ENCODE measurements around the gene PIERCE2. TPM values are rescaled to one million over a fixed set of nuclear protein-coding genes. Genes with fewer than 3 reads are reported as not detected.
"Not testable (repeated sequence)": the region's sequence is repeated elsewhere in the genome, so short reads cannot be mapped to it uniquely, and the experiment has no call there.

The PIERCE2 gene
- not detected for total RNA-seq

DNA sequence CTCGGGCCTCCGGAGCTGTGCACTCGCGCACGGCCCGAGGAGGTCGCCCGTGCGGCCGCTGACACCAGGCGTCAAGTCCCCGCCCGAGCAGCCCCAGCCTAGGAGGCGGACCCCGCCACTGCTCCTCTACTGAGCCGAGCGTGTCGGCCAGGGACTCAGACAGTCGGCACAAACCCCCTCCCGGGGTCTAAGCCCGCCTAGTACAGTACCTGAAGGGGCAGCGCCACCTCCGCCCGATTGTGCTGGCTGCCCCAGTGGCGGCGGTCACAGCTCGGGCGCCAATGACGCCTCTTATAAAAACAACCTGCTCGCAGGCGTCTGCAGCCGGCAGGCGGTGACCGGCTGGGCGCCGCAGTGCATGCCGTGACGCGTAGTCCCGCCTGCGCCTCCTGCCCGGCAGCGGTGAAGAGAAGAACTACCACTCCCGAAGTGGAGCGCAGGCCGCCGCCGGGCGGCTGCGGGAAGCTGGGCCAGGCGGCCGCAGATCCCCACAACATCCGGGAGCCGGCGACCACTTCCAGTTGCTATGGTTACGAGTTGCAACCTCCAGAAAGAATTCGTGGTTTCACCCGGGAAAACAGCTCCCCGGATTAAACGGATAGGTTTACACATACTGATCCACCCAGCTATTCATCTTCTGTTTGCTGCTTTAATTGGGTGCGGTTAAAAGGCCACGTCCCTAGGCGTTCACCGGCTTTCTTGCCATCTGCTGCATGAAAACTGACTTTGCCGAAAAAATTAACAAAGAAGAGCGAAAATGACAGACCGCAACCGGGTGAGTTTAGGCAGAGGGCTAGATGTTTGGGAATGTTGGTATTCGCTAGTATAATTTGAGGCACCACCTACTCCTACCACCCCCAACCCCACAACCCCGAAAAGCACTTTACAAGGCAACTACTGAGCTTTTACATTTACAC is at the start of gene PIERCE2, which contains the start of gene CCPG1:
Gene PIERCE2 (plus strand): TSS at position 484 of the 917 bp plus-strand sequence. CDS start 274 bp downstream, at position 758.
Gene CCPG1 (minus strand): TSS at position 348 of the 917 bp plus-strand sequence. CDS start 18,935 bp downstream, outside the sequence.
- peak; percentile 85 for DNase-seq

DNA sequence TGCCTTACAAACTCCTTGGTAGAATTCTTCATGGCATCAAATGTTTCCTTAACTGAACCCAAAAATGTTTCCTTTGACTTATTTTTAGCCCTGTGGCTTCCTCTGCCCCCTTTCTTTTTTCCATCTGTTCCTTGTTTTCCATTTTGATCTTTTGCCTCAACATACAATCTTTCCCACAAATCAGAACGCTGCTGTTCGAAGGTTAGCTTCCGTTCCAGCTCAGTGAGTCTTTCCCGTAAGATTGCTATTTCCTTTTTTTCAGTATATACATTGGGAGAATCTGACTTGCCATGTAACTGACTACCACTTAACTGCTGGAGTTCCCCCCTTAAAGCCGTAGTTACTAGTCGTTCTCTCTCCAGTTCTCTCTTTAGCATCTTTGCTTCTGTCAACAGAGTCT is 48.0 kb upstream of the PIERCE2 start:
- no peak for DNase-seq

DNA sequence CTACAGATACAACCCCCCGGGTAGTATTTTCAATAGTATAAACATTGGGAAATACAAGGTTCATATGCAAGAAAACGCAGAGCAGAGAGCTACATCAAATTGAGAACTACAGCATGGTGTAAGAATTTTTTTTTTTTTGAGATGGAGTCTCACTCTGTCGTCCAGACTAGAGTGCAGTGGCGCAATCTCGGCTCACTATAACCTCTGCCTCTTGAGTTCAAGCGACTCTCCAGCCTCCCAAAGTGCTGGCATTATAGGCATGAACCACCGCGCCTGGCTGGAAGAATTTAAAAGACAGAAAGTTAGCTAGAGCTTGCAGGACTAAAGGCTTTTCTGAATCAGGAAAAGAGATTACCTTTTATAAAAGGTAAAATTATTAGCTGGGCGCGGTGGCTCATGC is 47.2 kb upstream of the PIERCE2 start:
- DNase-seq = no peak

DNA sequence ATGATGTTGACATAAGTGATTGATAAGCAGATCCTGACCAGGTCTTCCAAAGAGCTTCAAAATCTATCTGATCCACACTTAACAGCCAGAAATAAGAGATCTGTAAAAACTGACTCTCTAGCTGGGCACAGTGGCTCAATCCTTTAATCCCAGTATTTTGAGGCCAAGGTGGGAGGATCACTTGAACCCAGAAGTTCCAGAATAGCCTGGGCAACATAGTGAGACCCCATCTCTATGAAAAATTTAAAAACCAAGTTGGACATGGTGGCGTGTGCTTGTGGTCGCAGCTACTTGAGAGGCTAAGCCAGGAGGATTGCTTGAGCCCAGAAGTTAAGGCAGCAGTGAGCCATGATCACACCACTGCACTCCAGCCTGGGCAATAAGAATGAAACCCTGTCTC is 45.7 kb upstream of the PIERCE2 start:
- DNase-seq = no peak

GRCh38 chr15:55366981-55367380 is 41.3 kb upstream of the PIERCE2 start:
- no peak for DNase-seq

GRCh38 chr15:55372701-55373440 is 35.4 kb upstream of the PIERCE2 start:
- no peak for DNase-seq

- no peak for DNase-seq
Measured at GRCh38 chr15:55379095-55379494, 29.2 kb upstream of the PIERCE2 start.

DNA sequence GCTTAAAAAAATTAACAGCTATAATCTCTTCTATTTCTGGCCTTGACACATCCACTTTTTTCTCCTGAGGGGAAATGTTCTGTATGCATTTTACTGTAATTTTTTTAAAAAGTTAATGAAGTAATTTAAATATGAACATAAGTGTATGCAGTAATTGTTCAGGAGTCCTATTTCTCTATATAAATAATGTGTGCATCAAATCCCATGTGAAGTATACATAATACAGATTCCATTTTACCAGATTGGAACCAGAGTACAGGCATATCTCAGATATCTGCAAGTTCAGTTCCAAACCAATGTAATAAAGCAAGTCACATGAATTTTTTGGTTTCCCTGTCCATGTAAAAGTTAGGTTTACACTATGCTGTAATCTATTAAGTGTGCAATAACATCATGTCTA is 26.7 kb upstream of the PIERCE2 start:
- DNase-seq = no peak

- no peak for DNase-seq
Measured at GRCh38 chr15:55383687-55384086, 24.6 kb upstream of the PIERCE2 start.

DNA sequence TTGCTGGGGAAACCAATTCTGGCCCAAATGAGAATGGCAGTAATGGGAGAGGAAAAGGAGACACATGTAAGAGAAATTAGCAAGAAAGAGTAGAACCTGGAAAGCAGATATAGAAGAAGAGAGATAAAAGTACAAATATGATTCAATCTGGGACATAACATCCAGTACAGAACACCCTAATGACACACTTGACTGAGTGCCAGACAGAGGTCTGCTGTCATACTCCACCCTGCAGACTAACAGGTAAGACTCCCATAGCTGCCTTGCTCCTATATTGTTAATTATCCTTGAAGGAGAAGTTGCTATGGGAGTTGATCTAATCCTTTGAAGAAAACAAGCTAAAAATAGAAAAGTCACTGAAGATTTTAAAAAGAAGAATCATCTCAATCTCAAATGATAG is 21.3 kb upstream of the PIERCE2 start:
- no peak for DNase-seq

- no peak for DNase-seq
Measured at GRCh38 chr15:55389264-55389607, 19.1 kb upstream of the PIERCE2 start.

DNA sequence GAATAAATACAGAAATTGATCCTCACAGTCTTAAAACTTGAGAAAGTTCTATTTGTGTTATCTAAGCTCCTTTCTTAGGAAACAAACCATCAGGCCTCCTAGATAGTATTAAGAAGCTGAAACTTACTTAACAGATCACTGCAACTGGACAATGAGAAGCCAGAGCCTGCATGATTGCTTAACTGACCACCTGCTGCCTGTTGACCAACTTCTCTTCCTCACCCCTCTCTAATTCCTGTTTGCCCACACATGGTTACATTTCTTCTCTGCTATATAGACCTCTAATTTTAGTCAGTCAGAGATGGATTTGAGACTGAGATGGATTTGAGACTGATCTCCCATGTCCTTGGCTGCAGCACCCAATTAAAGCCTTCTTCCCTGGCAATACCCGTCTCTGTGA is 13.6 kb upstream of the PIERCE2 start:
- no peak for DNase-seq

DNA sequence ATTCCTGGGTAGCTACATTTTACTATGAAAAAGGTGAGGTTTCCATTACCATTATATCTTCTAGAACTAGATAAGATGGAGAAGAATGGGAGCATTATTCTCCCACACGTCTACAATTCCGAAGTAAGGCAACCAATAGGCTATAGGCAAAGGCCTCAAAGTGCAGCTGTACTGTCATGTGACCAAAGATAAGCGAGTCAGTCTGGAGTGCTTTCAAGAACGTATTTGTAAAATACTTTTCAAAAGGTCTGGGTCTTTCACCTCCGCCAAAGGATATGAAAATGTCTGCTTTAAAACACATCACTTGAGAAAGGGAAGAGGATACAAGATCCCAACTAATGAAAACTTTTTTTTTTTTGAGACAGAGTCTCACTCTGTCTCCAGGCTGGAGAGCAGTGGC is 10.1 kb upstream of the PIERCE2 start:
- DNase-seq = no peak

DNA sequence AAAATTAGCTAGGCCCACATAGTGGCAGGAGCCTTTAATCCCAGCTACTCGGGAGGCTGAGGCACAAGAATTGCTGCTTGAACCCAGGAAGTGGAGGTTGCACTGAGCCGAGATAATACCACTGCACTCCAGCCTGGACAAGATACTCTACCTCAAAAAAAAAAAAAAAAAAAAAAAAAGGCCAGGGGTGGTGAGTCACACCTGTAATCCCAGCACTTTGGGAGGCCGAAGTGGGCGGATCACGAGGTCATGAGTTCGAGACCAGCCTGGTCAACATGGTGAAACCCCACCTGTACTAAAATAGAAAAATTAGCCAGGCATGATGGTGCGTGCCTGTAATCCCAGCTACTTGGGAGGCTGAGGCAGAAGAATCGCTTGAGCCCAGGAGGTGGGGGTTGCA is 8.2 kb upstream of the PIERCE2 start:
- not testable (repeated sequence) for DNase-seq

DNA sequence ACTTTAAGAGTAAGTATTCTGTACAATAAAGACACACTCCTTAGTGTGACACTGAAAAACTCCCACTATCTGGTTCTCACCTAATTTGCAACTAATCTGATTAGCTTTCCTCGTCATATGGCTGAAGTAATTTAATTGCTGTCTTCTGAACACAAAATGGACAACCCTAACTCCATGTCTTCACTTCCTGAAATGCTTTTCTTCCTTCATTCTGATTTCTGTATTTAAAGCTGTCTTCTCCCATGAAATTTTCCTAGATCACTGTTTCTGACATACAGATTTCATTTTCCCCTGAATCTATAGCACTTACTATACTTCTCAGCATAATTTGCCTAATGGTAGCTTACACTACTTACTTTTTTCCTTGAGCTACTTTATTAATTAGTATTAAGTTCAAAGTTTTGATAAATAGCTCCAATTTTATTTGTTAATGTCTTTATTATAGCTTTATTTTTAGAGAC is 6.5 kb upstream of the PIERCE2 start:
- DNase-seq = no peak

- no peak for DNase-seq
Measured at GRCh38 chr15:55402707-55403106, 5.6 kb upstream of the PIERCE2 start.

GRCh38 chr15:55403531-55403930 is 4.8 kb upstream of the PIERCE2 start:
- no peak for DNase-seq

GRCh38 chr15:55407498-55408011 is 740 bp upstream of the PIERCE2 start:
- no peak for DNase-seq

- not testable (repeated sequence) for DNase-seq
Measured at GRCh38 chr15:55408976-55409375, 681 bp downstream of the PIERCE2 start.

GRCh38 chr15:55417678-55418077 is 9.4 kb downstream of the PIERCE2 start:
- not testable (repeated sequence) for DNase-seq

- DNase-seq = no peak
Measured at GRCh38 chr15:55420171-55420866, 12.0 kb downstream of the PIERCE2 start.

- no peak for DNase-seq
Measured at GRCh38 chr15:55422089-55422488, 13.8 kb downstream of the PIERCE2 start.
